GM12878 (cell line): ENCODE measurements around the gene ECPAS. TPM values are rescaled to one million over a fixed set of nuclear protein-coding genes. Genes with fewer than 3 reads are reported as not detected.
A peak's percentile ranks its signal among the peaks of the same experiment; 100 is the strongest.

ENCODE experiments used
- ATF2 ChIP-seq: IDR thresholded peaks from 2 replicates; pipeline ENCODE4 v1.6.1; 2012; ENCODE audit warnings: low read length, inconsistent platforms
- BCL11A ChIP-seq: IDR thresholded peaks from 2 replicates; pipeline ENCODE4 v1.6.1; 2011; ENCODE audit warnings: low read depth, low read length
- BRCA1 ChIP-seq: IDR thresholded peaks from 2 replicates; pipeline ENCODE4 v1.6.1; 2011; ENCODE audit warnings: low read depth, low read length, improper control_type of control experiment
- CEBPZ ChIP-seq: fragments of 150-350 bp; IDR thresholded peaks from 2 replicates; pipeline ENCODE4 v1.6.1; 2016; ENCODE audit warnings: low read depth, low read length
- CHD2 ChIP-seq: IDR thresholded peaks from 2 replicates; pipeline ENCODE4 v1.6.1; 2011; ENCODE audit warnings: low read depth, low read length, improper control_type of control experiment, borderline replicate concordance
- E2F8 ChIP-seq: fragments of 450-650 bp; IDR thresholded peaks from 2 replicates; pipeline ENCODE4 v1.6.1; 2018; ENCODE audit warnings: mild to moderate bottlenecking, low read depth, moderate library complexity; ENCODE audit not compliant: partially characterized antibody
- HSF1 ChIP-seq: fragments of 150-350 bp; IDR thresholded peaks from 2 replicates; pipeline ENCODE4 v1.6.1; 2014; ENCODE audit warnings: mild to moderate bottlenecking, low read depth, low read length
- IRF3 ChIP-seq: fragments of 450-650 bp; IDR thresholded peaks from 2 replicates; pipeline ENCODE4 v1.6.1; 2014; ENCODE audit warnings: mild to moderate bottlenecking
- IRF4 ChIP-seq: IDR thresholded peaks from 2 replicates; pipeline ENCODE4 v1.6.1; 2011; ENCODE audit warnings: low read depth, low read length
- MTA2 ChIP-seq: fragments of 450-650 bp; IDR thresholded peaks from 2 replicates; pipeline ENCODE4 v1.6.1; 2016; ENCODE audit warnings: low read depth, mild to moderate bottlenecking, moderate library complexity
- MTA3 ChIP-seq: IDR thresholded peaks from 2 replicates; pipeline ENCODE4 v1.6.1; 2012; ENCODE audit warnings: low read length, inconsistent platforms, borderline replicate concordance
- NR2C2 ChIP-seq: IDR thresholded peaks from 2 replicates; pipeline ENCODE4 v1.6.1; 2011; ENCODE audit warnings: borderline replicate concordance, low read depth; ENCODE audit not compliant: control insufficient read depth, insufficient read length
- POLR2A ChIP-seq: IDR thresholded peaks from 2 replicates; pipeline ENCODE4 v1.6.1; 2011; ENCODE audit warnings: low read depth, mild to moderate bottlenecking, low read length
- POLR2AphosphoS5 ChIP-seq: IDR thresholded peaks from 2 replicates; pipeline ENCODE4 v1.6.1; 2011; ENCODE audit warnings: mild to moderate bottlenecking, low read length, inconsistent platforms
- RUNX3 ChIP-seq: IDR thresholded peaks from 2 replicates; pipeline ENCODE4 v1.6.1; 2012; ENCODE audit warnings: low read length, inconsistent platforms
- SMARCA5 ChIP-seq: fragments of 450-650 bp; IDR thresholded peaks from 2 replicates; pipeline ENCODE4 v1.6.1; 2017; ENCODE audit warnings: mild to moderate bottlenecking
- SREBF2 ChIP-seq: IDR thresholded peaks from 2 replicates; pipeline ENCODE4 v1.6.1; 2012; ENCODE audit warnings: mild to moderate bottlenecking, low read length
- TCF3 ChIP-seq: IDR thresholded peaks from 2 replicates; pipeline ENCODE4 v1.6.1; 2012; ENCODE audit warnings: low read depth, mild to moderate bottlenecking, low read length, borderline replicate concordance; ENCODE audit not compliant: insufficient read depth
- WRNIP1 ChIP-seq: IDR thresholded peaks from 2 replicates; pipeline ENCODE4 v1.6.1; 2011; ENCODE audit warnings: low read depth, low read length, improper control_type of control experiment, borderline replicate concordance
- ZBED1 ChIP-seq: IDR thresholded peaks from 2 replicates; pipeline ENCODE4 v1.6.1; 2016; ENCODE audit warnings: borderline replicate concordance
- ZNF217 ChIP-seq: fragments of 450-650 bp; IDR thresholded peaks from 2 replicates; pipeline ENCODE4 v1.6.1; 2017; ENCODE audit warnings: antibody characterized with exemption, mild to moderate bottlenecking
- ZSCAN29 ChIP-seq: fragments of 450-650 bp; IDR thresholded peaks from 2 replicates; pipeline ENCODE4 v1.6.1; 2017; ENCODE audit warnings: mild to moderate bottlenecking, moderate library complexity
- polyA plus RNA-seq, 11 experiments: library from polyadenylated mRNA; depleted of rRNA in 4 of 11; unstranded in 6 of 11; stranded (reverse) in 5 of 11; fragments of >200 nt; fragmentation: Nextera tagmentation in 4 of 11; fragmentation: Illumina TruSeq in 1 of 11; extraction: Ambion mirVana in 4 of 11; extraction: Trizol in 1 of 11; gene quantifications; 1 replicate in 1 of 11; 2 replicates in 10 of 11; pipeline versions ENCODE4 v1.2.1 to v1.2.3, GENCODE V29; 2011 to 2016; ENCODE audit warnings: inconsistent platforms in 2 of 11, missing spikeins in 2 of 11, low read depth in 1 of 11
- total RNA-seq, 4 experiments: library from RNA; depleted of rRNA in 3 of 4; stranded (reverse); fragments of >200 nt in 3 of 4; fragmentation: Illumina TruSeq in 1 of 4; extraction: Trizol in 1 of 4; gene quantifications; 2 replicates each; pipeline versions ENCODE4 v1.2.1 to v1.2.3, GENCODE V29; 2013 to 2021

ECPAS gene
- total and polyA plus RNA-seq, 10 of the 15 experiments (the other 5 are each of a cell fraction or from before 2014, with no cell fraction given) = 11.2 to 69.8 (median 50.1) TPM

- TF ChIP-seq IRF3 (no peak), ZNF217 (no peak), SREBF2 (no peak), E2F8 (no peak), SMARCA5 (0 out of 2 replicates have a peak, but pooled peaks have one; percentile 24), IRF4 (no peak), ZSCAN29 (peak; percentile 65; the same call in 1 of the 2 replicates), ATF2 (no peak), POLR2AphosphoS5 (peak; percentile 75), BRCA1 (no peak), MTA3 (no peak), TCF3 (no peak), POLR2A (peak; percentile 79), HSF1 (no peak), WRNIP1 (no peak), MTA2 (peak; percentile 26; the same call in 1 of the 2 replicates), RUNX3 (peak; percentile 40; the same call in 1 of the 2 replicates), NR2C2 (no peak), BCL11A (no peak), CHD2 (peak; percentile 21), CEBPZ (no peak), ZBED1 (no peak)
Observed at GRCh38 chr9:111482694-111483438, 1.3 kb downstream of the ECPAS start (continued).
